ENCODE data around the gene CACNA1G.
A peak's percentile ranks its signal among the peaks of the same experiment; 100 is the strongest.

The CACNA1G gene

DNA sequence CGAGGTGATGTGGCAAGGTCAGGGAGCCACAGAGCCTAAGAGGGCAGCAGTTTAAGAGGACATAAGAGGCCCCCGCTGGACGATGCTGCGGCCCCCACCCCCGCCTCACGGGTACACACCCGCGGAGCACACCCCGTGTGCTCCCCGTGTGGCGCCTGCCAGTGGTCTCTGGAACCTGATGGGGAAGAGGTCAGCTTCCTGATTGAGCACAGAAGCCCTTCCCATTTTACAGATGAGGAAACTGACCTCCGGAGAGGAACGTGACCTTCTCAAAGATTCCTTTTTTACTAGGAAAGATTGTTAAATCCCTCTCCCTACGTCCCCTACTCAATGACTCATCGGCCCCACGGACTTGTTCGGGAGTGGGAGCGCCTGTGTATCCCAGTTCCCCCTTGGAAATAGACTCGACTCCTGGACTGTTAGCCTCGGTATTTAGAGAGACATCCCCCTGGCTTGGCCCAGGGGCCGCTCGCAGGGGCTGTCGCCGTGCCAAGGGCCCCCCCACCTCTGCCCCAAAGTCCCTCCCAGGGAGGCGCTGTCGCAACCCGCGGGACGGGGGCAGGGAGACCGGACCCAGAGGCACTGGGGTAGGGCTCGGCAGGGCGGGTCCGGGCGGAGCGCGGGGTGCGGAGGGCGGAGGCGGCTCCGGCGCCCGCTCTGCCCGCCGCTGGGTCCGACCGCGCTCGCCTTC, 73.9 kb downstream of the CACNA1G start, which contains the start of gene ABCC3:
ABCC3 (plus strand) TSS at position 658 of the 691 bp plus-strand sequence. CDS start 56 bp downstream, outside the sequence.
- DNase-seq = peak; percentile 38

DNA sequence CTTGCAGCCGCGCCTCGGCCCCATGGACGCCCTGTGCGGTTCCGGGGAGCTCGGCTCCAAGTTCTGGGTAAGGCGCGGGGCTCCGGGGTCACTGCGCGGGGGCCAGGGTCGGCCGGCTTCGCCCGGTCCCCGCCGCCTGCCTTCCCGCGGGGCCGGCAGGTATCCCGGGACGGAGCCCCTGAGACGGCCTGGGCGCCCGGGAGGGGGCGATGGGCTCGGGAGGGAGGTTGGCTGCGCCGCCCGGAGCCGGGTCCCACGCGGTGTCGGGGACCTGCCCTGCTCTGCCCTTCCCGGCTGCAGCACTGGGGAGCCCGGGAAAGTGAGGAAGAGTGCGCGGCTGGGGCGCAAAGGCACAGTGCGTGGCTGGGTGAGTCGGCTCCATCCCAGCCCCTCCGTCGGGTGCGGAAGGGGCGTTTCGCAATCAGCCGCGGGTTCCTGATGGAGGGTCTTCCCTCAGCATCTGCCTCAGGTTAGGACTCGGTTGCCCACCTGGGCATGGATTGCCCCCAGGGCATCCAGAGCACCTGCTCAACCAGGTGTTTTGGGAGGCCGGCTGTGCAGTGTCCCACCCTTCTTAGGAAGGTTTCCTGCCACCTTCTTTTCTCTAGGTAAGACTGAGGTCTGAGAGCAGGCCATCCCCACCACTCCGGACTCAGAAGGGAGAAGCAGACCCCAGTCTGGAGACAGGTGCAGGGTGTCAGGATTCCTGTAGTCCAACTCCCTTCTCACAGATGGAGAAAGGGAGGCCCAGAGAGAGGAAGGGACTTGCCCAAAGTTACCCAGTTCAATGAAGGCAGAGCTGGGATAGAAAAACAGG, 74.6 kb downstream of the CACNA1G start:
- DNase-seq = no peak

DNA sequence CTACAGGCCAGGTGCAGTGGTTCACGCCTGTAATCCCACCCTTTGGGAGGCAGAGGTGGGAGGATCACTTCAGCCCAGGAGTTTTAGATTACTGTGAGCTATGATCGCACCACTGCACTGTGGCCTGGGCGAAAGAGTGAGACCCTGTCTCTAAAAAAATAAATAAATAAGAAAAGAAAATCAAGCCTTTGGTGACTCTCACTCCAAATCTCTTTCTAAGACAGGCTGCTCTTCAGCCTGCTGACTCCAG, 75.1 kb downstream of the CACNA1G start:
- no peak for DNase-seq

DNA sequence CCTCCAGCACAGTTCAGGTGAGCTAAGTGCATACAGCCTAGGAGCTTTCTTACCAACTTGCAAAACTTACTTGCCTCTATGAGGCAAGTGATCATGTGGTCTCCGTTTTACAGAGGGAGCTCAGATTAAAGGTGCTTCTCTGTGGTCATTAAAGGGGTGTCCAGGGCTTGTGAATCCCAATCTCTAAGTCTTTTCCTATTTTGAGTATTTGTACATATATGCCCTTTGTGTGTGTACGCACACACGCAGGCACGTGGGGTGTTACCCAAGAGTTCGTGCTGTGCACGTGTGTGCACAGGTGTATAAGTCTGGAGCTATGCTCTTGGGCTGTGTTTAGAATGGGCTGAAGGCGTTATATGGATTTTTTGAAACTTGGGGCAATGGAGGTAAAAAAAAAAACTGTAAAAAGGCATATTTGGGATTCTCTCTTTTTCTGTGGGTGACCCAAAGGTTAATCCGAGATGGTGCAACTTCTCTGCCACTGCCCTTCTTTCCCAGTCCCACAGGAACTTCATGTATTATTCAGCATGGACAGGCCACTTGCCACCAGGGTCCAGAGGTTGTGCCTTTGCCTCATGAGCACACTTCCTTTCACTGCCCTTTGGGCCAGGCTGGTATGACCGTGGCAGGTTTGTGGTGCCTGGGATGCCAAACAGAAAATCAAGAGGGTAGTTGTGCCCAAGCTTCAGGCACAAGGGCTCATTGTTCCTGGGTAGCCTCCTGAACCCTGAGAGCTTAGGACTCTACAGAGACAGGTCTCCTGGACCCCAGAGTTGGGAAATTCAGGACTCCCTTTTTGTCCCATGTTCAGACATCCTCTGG, 75.7 kb downstream of the CACNA1G start:
- no peak for DNase-seq

DNA sequence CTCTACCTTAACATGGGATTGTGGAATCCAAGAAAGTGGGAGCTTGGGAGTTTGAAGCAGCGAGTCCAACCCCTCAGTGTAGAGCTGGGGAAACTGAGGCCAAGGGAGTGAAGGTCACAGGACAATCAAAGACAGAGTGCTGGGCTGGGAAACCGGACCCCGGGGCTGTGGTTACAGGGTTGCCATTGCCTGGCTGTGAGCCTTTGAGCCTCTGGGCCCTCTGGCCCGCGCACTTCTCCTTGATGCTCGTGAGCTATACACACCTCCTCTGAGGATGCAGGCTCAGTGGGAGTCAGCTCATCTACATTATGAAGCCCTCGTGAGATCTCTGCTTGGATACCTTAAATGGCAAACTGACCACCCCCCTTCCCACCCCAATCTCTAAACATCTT, 76.3 kb downstream of the CACNA1G start:
- no peak for DNase-seq

DNA sequence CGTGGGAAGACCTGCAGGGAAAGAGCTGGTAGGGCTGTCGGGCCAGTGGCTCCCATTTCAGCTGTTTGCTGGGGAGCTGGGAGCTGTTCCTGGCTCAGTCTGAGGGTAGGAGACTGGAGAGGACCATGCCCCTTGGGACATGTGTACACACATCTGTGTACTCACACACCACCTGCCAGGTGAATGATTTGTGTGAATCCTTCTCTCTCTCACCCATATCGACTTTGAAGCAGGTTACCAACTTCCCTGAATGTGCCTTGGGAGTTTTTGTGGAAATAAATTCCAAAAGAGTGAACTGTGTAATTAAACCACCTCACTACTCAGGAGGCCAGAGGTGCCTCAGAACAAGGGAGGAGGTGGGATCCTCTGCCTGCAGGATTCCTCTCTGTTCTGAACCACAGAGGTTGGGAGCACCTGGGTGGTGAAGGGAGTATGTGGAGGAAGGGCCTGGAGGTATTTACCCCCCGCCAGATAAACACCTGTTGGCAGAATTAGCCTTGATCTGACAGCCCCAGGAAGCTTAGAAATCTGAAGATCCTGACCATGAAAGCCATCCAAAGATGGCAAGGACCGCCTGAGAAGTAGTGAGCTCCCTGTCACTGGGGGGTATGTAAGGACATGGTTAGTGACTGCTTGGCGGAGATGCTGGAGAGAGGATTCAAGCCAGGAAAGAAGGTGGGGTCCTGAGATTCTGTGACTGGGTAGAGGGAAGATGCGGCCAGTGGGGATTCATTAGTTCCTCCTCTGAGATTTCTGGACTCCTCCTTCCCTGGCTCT, 77.5 kb downstream of the CACNA1G start:
- no peak for DNase-seq

DNA sequence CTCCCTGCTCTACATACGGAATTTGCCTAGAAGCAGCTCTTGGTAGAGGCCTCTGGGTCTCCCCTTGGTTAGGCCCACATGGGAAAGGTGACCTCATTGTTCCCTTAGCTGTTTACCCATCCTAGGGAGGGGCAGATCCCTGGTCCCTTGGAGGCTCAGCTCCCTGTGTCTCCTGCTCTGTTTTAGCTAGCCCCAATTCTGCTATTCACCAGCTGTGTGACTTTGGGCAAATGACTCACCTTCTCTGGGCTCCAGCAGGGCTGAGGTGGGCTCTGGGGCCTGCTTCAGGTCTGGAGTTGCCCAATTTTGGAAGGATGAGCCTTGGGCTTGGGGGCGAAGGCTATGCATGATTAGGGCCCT, 78.1 kb downstream of the CACNA1G start:
- DNase-seq = no peak

DNA sequence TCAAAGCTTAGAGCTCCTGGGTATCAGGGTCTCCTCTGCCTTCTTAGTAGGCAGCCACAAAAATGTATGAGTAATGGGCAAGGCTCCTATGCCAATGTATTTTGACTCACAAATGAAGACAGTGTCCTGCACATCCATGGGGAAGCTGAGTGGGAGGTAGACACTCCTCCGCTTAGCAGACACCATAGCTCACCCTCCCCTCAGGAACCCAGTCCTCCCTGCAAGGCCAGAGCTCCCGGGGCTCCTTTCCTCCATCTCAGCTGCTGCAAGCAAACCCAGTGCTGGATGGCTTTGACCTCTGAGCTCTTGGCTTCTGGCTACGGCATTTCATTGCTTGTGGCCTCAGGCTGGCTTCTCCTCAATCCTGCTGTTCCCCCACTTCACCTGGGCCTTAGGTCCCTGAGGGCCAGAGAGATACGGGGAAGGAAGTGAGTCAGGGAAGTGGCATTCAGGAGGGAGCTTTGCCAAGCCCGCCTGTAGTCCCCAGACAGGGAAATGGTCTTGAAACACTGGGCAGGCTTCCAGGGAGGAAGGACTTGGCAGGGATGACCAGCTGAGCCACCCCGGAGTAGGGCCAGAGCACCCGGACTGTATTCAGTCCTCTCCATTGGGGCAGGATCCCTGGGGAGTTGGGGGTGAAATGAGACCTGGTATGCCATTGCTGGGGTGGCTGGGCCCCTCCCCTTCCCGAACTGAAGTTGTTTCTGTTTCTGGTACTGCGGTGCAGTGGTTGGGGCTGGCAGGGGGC, 78.6 kb downstream of the CACNA1G start:
- peak; percentile 98 for DNase-seq

DNA sequence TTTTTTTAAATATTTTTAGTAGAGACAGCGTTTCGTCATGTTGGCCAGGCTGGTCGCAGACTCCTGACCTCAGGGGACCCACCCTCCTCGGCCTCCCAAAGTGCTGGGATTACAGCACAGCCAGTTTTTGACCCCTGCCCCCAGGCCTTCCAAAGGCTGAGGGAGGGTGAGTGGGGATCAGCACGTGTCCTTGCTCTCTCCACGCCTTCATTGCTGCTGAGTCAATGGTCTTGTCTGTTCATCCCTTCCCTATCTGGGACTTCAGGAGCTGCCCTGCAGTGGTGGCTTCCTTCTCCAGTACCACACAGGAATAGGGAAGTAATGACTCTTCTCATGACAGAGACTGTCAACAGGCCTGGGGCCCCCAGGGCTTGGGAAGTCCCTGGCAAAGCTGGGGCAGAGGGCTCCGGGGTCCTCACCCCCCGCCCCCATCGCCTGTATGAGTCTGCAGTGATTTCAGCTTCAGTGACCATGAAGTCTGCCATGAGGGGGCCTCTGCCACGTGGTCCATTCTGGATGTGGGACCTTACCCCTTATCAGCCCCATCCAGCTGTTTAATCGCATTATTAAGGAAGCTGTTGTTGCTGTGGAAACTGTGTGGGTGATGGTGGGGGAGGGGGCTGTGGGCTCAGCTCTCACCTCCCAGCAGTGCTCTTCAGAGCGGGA, 80.3 kb downstream of the CACNA1G start:
- DNase-seq = no peak

DNA sequence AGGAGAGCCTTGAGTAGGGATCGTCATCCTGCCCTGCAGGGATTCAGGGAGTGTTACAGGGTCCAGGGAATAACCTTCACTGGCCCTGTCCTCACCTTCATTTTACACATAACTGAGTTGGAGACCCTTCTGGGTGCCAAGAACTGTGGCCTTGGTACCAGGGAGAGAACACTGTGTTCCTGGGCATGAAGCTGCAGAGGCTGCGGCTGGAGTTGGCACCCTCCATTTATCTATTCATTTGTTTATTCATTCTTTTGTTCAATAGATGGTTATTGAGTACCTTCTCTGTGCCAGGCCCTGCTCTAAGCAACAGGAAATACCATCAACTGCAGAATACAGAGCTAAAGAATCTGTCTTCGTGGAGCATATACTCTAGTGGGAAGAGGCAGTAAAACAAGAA, 80.8 kb downstream of the CACNA1G start:
- DNase-seq = no peak

DNA sequence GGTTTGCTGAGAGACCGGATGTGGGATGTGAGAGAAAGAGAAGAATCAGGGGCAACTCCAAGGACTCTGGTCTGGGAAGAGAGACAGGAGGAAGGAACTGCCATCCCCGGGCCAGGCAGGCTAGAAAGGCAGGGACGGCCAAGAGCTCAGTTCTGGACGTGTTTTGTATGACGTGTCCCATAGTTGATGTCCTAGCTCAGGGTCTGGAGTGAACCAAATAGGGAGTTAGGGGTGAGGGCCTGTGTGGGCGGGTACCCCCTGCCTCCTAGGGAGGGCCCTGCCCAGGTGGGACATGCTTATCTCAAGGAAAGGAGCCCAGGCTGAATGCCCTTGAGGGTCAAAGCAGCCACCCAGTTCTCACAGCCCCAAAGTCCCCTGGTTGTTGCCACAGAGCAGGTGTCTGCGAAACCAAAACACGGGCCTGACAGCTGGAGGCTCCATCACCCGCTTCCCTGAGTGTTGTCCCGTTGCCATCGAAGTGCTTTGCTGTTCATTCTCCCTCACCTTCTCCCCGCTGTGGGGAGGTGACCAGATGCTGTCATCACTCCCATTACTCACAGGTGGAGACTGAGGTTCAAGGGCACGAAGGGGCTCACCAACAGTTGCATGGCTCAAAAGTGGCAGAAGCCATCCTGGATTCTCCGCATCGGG, 81.7 kb downstream of the CACNA1G start:
- no peak for DNase-seq

DNA sequence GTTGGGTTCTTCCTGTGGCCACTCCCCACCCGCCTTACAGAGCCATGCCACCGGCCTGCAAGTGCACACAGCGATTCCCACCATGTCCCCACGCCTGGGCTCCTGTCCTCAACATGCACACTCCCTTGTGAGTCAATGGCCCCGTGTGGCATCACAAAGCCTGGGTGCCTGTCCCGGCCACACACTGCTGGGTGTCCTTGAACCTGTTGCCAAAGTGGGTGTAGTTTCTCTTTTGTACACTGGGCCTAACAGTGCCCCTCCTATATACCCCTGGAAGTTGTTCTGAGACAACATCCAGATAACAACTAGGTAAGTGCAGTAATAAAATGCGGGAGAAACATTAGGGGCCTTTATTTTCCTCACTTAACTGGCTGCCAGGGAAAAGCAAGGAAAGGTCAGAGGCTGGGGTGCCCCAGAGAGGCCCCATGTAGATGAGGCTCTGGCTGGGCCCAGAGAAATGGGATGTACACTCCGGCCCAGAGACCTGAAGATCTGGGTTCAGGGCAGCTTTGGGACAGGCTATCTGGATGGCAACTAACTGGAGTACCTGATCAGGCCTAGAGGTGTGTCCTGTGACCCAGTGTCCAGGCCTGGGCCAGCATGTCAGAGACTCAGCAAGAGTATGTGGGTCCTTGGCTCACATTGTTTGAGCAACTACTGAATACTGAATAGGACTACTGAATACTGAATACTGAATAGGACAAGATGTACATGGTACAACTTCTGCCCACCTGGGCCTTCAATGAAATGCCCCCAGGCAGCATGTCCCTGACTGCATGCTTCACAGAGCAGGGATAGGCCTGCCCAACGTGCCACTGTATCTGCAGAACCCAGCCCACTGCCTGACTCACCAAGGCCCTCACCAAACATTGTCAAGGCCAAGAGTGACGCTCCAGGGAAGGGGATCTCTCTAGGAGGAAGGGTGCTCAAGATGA, 82.5 kb downstream of the CACNA1G start:
- no peak for DNase-seq

DNA sequence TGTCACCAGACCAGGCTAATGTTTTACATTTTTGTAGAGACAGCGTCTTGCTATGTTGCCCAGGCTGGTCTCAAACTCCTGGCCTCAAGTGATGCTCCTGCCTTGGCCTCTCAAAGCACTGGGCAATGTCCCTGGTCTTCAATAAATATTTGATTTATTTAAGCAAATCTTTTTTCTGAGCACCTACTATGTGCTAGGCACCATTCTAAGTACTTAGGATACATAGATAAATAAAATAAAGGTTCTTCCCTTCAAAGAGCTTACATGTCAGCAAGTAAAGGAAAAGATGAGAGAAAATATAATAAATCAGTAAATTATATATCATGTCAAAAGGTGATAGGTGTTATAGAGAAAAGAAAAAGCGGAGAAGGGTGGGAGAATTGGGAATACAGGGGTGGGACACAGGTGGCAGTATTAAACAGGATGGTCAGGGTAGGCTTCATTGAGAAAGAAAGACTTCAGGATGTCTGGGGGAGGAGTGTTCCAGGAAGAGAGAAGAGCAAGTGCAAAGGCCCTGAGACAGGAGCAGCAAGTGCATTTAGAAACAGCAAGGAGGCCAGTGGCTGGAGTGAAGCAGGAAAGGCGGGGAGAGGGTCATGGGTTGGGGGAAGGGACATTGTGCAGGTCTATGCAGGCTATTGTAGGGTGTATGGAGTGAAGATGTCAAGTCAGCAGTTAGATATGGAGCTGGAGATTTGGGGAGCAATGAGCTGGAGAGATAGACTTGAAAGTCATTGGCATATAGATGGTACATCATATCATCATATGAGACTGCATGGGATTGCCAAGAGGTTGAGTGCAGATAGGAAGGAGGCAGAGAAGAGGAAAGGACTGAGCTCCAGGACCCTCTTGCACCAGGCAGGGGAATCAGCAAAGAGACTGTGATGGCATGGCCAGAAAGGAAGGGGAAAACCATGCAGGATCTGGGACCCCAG, 85.5 kb downstream of the CACNA1G start:
- no peak for DNase-seq

DNA sequence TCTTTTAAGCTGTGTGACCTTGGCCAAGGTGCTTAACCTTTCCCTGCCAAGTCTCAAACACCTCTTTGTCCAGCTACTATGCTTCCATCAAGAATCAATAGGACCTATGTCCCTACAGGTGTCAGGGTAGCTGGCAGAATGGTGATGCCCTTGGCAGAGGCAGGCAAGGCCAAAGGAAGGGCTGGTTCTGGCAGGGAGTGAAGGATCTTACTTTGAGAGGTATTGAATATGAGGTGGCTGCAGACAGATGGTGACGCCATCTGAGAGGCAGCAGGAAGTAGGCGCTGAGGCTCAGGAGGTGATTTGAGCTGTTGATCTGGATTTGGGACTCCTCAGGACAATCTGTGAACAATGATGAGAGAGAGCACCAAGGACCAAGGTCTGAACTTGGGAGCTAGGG, 86.7 kb downstream of the CACNA1G start:
- no peak for DNase-seq

DNA sequence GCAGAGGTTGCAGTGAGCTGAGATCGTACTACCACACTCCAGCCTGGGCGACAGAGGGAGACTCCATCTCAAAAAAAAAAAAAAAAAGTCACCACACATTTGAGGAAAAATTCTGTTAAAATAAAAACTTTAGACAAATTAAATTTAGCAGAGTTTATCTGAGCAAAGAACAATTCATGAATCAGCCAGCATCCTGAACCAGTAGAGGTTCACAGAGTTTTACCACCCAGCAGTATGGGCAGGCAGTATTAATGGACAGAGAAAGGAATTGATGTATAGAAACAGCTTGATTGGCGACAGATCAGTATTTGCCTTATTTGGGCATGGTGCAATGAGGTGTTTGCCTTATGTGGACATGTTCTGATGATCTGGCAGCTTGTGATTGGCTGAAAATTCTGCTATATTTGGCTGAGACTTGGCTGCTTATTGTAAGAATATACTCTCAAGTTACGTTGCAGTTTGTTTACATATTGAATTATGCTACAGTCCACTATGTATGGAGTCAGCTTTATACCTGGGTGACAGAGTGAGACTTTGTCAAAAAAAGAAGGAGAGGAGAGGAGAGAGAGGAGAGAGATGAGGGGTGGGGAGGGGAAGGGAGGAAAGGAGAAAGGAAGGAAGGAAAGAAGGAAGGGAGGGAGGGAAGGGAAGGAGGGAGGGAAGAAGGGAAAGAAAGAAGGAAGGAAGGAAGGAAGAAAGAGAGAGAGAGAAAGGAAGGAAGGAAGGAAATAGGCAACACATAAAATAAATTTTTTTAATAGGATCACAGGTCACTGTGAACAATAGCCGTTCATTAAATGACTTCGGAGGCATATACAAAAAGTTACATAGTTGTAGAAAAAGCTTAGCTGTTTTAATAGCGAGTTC, 88.8 kb downstream of the CACNA1G start:
- no peak for DNase-seq

DNA sequence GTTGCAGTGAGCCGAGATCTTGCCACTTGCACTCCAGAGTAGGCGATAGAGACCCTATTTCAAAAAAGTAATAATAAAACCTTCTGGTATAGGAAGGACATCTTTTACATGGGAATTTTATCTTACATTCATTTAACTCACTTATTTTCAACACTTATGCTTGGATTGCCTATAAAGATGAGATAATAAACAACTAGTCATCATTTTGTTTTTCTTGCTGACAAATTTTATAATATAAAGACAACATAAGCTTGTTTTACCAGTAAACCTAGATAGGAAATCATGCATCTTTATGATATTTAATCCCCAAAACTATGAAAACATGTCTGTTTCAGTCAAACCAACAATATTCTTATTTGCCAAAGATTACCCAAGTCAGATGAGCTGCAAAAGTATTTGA, 91.1 kb downstream of the CACNA1G start:
- no peak for DNase-seq

DNA sequence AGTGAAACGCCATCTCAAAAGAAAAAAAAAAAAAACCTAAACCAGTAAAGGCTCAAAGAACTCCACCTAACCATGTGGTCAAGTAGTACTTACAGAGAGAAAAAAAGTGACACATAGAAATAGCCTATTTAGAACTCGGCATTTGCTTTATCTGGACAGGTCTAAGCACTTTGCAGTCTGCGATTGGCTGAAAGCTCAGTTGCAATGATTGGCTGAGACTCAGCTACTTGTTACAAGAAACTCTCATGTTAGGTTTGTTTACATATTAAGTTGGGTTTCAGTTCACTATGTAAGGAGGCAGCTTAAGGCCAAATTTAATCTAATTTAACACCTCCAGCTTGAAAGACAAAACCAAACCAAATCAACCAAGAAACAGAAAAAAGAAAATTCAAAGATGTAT, 93.2 kb downstream of the CACNA1G start:
- DNase-seq = no peak

DNA sequence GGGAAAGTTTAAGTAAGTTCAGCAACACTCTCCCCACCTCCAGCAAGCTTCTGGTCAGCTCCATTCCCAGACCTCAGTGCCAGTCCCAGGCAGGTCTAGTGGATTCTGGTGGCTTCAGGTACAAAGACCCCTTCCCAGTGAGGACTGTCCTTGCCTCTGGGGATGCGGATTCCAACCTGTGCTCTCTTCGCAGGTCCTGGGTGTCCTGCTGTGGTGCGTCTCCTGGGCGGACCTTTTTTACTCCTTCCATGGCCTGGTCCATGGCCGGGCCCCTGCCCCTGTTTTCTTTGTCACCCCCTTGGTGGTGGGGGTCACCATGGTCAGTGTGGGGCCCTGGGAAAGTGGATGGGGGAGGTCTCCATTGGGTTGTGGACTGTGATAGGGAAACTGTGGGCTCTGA, 96.0 kb downstream of the CACNA1G start:
- DNase-seq = no peak

All from fibroblast of skin of abdomen (primary cell).